CD14-positive monocyte (primary cell): Measurements from ENCODE around the gene SERPINE1. TPM values are rescaled to one million over a fixed set of nuclear protein-coding genes. Genes with fewer than 3 reads are reported as not detected.
A peak's percentile ranks its signal among the peaks of the same experiment; 100 is the strongest.

ENCODE experiments used
- DNase-seq, 3 donors: peaks; one replicate each; pipeline ENCODE4 v3.0.0-alpha.2; 2011 to 2022
- H2AFZ ChIP-seq: 2 replicates; pipeline ENCODE4 v1.6.0; 2012; ENCODE audit warnings: mild to moderate bottlenecking, low read depth, low read length, inconsistent platforms; ENCODE audit not compliant: insufficient read depth, poor library complexity, severe bottlenecking
- H3K27ac ChIP-seq, 2 donors: 1 replicate in 1 of 2; 2 replicates in 1 of 2; pipeline ENCODE4 v1.5.1; 2012 to 2013; ENCODE audit warnings: low read length in 2 of 2, control low read depth in 1 of 2, inconsistent platforms in 1 of 2, low read depth in 1 of 2, mild to moderate bottlenecking in 1 of 2
- H3K27me3 ChIP-seq, 2 donors: one replicate each; pipeline versions ENCODE4 v1.6.0 to v1.6.1; 2011 to 2013; ENCODE audit warnings: low read length in 2 of 2; ENCODE audit not compliant: control insufficient read depth in 2 of 2, insufficient read depth in 2 of 2
- H3K36me3 ChIP-seq, 2 donors: replicated peaks in 1 of 2; 1 replicate in 1 of 2; 2 replicates in 1 of 2; pipeline versions ENCODE4 v1.5.1 to v1.6.1; 2012 to 2013; ENCODE audit warnings: low read length in 2 of 2, control low read depth in 1 of 2, inconsistent platforms in 1 of 2, mild to moderate bottlenecking in 1 of 2; ENCODE audit not compliant: insufficient read depth in 2 of 2, control insufficient read depth in 1 of 2
- H3K4me1 ChIP-seq, 2 donors: 1 replicate in 1 of 2; 2 replicates in 1 of 2; pipeline versions ENCODE4 v1.5.1 to v1.6.1; 2012 to 2013; ENCODE audit warnings: low read length in 2 of 2, control low read depth in 1 of 2, inconsistent platforms in 1 of 2, mild to moderate bottlenecking in 1 of 2, moderate library complexity in 1 of 2; ENCODE audit not compliant: insufficient read depth in 2 of 2, control insufficient read depth in 1 of 2
- H3K4me2 ChIP-seq: replicated peaks from 2 replicates; pipeline ENCODE3; 2012; ENCODE audit warnings: low read length, moderate library complexity, mild to moderate bottlenecking; ENCODE audit not compliant: poor library complexity, severe bottlenecking; ENCODE audit errors: extremely low read depth
- H3K4me3 ChIP-seq, 3 experiments: fragments of 200-600 bp in 1 of 3; sonication (generic) in 1 of 3; replicated peaks in 1 of 3; 1 replicate in 2 of 3; 2 replicates in 1 of 3; pipeline ENCODE4 v1.5.1; 2011 to 2013; ENCODE audit warnings: low read length in 3 of 3, mild to moderate bottlenecking in 3 of 3, control low read depth in 2 of 3, low read depth in 2 of 3, inconsistent platforms in 1 of 3, moderate library complexity in 1 of 3
- H3K79me2 ChIP-seq: 2 replicates; pipeline ENCODE4 v1.6.0; 2012; ENCODE audit warnings: mild to moderate bottlenecking, control low read depth, inconsistent platforms, low read length, moderate library complexity; ENCODE audit not compliant: insufficient read depth
- H3K9ac ChIP-seq: 2 replicates; pipeline ENCODE4 v1.6.0; 2017; ENCODE audit warnings: low read length, mild to moderate bottlenecking; ENCODE audit not compliant: insufficient read depth, poor library complexity, severe bottlenecking
- H3K9me3 ChIP-seq, 2 donors: replicated peaks in 1 of 2; 1 replicate in 1 of 2; 2 replicates in 1 of 2; pipeline versions ENCODE4 v1.5.1 to v1.6.1; 2012 to 2013; ENCODE audit warnings: low read length in 2 of 2, control low read depth in 1 of 2; ENCODE audit not compliant: control insufficient read depth in 1 of 2, insufficient read depth in 1 of 2
- H4K20me1 ChIP-seq: 2 replicates; pipeline ENCODE4 v1.6.0; 2012; ENCODE audit warnings: mild to moderate bottlenecking, low read length, control low read depth, moderate library complexity; ENCODE audit not compliant: insufficient read depth
- H3K27ac Mint-ChIP-seq, 7 donors: one replicate each; pipeline ENCODE4 v1.8.0; 2020; ENCODE audit warnings: mild to moderate bottlenecking in 7 of 7, mixed read lengths in 7 of 7, moderate library complexity in 6 of 7, inconsistent platforms in 2 of 7
- H3K27me3 Mint-ChIP-seq, 3 donors: one replicate each; pipeline ENCODE4 v1.8.0; 2021 to 2022; ENCODE audit warnings: low read depth in 3 of 3, mild to moderate bottlenecking in 3 of 3, mixed read lengths in 3 of 3, moderate library complexity in 3 of 3, inconsistent platforms in 1 of 3
- H3K36me3 Mint-ChIP-seq, 2 donors: one replicate each; pipeline ENCODE4 v1.8.0; 2020; ENCODE audit warnings: mixed read lengths in 2 of 2, inconsistent platforms in 1 of 2, mild to moderate bottlenecking in 1 of 2
- H3K4me1 Mint-ChIP-seq: one replicate; pipeline ENCODE4 v1.8.0; 2020; ENCODE audit warnings: mild to moderate bottlenecking, mixed read lengths
- H3K4me3 Mint-ChIP-seq, 2 donors: one replicate each; pipeline ENCODE4 v1.8.0; 2020; ENCODE audit warnings: mild to moderate bottlenecking in 2 of 2, mixed read lengths in 2 of 2, moderate library complexity in 1 of 2
- H3K9me3 Mint-ChIP-seq, 7 donors: one replicate each; pipeline ENCODE4 v1.8.0; 2020 to 2022; ENCODE audit warnings: mixed read lengths in 7 of 7, mild to moderate bottlenecking in 6 of 7, moderate library complexity in 6 of 7, inconsistent platforms in 2 of 7
- WGBS: methylation state at CpG from one replicate; pipeline ENCODE4 v1.1.5; 2013; ENCODE audit warnings: missing lambda C conversion rate; ENCODE audit not compliant: insufficient coverage; 5-methylcytosine and 5-hydroxymethylcytosine counted together
- intact Hi-C, 2 donors: fragments of 100-400 bp; cut with micrococcal nuclease; formaldehyde crosslinking; loops; one replicate each; pipeline versions ENCODE4 v1.15.0 to v1.15.1; 2023
- polyA plus RNA-seq, 3 donors: library from polyadenylated mRNA; depleted of rRNA in 1 of 3; unstranded in 2 of 3; stranded (reverse) in 1 of 3; fragments of 300-500 nt in 2 of 3; fragments of >200 nt in 1 of 3; fragmentation: Illumina TruSeq in 2 of 3; gene quantifications; 1 replicate in 2 of 3; 2 replicates in 1 of 3; pipeline ENCODE4 v1.2.3, GENCODE V29; 2012 to 2021
- TF ChIP-seq, protein P1 (sequence below): fragments of 200-600 bp; IDR thresholded peaks from one replicate; pipeline ENCODE4 v1.8.0; 2022; ENCODE audit warnings: antibody characterized with exemption, mild to moderate bottlenecking

Gene SERPINE1
- polyA plus RNA-seq, 3 donors: 0.07 to 0.21 (median 0.16) TPM

DNA sequence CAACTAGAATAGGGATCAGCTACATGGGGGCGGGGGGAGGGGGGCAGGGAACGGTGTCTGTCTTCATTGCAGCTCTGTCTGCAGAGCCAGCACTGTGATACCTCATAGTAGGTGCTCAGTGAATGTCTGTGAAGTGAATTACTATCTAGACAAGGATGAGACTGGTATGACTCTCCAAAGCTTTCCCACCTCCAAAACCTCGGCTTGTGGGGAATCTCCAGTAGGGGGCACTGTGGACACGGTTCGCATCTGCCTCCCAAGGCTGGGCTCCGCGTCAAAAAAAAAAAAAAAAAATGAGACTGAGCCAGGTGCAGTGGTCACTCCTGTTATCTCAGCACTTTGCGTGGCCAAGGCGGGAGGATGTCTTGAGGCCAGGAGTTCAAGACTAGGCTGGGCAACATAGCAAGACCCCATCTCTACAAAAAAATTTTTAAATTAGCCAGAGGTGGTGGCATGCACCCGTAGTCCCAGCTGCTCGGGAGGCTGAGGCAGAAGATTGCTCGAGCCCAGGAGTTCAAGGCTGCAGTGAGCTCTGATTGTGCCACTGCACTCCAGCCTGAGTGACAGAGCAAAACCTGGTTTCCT is 32.0 kb upstream of the SERPINE1 start:
- H3K4me2 ChIP-seq: no peak overlapping the region
- intact Hi-C loops: no loop called here
- peak overlapping the region in 2 of 7 donors; percentile 25 to 30 for H3K27ac Mint-ChIP-seq
- peaks cover 12% of the 10 kb centered on the region for H3K79me2 ChIP-seq
- H3K4me3 Mint-ChIP-seq: no peak overlapping the region
- no peak overlapping the region for H3K27ac ChIP-seq
- H2AFZ ChIP-seq: no peak overlapping the region
- H3K27me3 Mint-ChIP-seq: peaks cover 4 to 7% (median 6%) of the 10 kb centered on the region in 3 donors
- peaks cover 0 to 5% (median 0%) of the 10 kb centered on the region in 7 donors for H3K9me3 Mint-ChIP-seq
- H3K36me3 ChIP-seq: peaks cover 7 to 13% of the 10 kb centered on the region in 2 donors
- peaks cover 55% of the 10 kb centered on the region for H4K20me1 ChIP-seq
- H3K4me3 ChIP-seq: no peak overlapping the region
- WGBS: 78% methylated on average over 11 of the region's 12 CpGs
- no peaks in the 10 kb centered on the region for H3K9me3 ChIP-seq
- peaks cover 8% of the 10 kb centered on the region for H3K4me1 Mint-ChIP-seq
- no peaks in the 10 kb centered on the region for H3K27me3 ChIP-seq
- H3K4me1 ChIP-seq: peaks cover 4 to 5% of the 10 kb centered on the region in 2 donors
- peak; percentile 30 to 49 (median 39) for DNase-seq
- H3K9ac ChIP-seq: no peak overlapping the region
- TF ChIP-seq, protein P1, sequence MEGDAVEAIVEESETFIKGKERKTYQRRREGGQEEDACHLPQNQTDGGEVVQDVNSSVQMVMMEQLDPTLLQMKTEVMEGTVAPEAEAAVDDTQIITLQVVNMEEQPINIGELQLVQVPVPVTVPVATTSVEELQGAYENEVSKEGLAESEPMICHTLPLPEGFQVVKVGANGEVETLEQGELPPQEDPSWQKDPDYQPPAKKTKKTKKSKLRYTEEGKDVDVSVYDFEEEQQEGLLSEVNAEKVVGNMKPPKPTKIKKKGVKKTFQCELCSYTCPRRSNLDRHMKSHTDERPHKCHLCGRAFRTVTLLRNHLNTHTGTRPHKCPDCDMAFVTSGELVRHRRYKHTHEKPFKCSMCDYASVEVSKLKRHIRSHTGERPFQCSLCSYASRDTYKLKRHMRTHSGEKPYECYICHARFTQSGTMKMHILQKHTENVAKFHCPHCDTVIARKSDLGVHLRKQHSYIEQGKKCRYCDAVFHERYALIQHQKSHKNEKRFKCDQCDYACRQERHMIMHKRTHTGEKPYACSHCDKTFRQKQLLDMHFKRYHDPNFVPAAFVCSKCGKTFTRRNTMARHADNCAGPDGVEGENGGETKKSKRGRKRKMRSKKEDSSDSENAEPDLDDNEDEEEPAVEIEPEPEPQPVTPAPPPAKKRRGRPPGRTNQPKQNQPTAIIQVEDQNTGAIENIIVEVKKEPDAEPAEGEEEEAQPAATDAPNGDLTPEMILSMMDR: peak; percentile 64
- peaks cover 20 to 21% of the 10 kb centered on the region in 2 donors for H3K36me3 Mint-ChIP-seq

DNA sequence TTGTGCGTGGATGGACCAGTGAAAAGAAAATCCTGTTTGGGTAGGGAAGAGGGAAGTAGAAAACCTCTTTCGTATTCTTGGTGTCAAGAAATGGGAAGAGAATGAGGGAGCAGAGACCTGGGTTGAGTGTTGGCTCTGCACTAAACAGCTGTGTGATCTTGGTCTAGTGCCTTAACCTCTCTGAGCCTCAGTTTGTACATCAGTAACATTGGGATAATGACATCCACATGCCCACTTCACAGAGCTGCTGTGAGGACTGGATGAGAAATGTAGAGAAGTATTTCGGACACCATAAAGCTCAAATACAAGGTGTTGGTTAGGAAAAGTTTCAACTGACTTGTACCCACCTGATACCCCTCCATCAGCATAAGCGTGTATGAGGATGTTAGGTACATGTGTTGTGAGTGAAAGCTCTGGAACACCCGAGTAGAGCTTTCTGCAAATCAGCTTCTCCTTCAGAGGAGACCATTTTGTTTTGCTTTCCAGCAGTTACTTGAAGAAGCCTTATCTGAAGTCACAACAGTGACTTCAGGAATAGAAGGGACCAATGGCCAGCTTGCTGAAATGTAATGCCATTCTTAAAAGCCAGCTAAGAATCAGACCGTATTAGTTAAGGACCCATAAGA is 30.5 kb upstream of the SERPINE1 start:
- Mint-ChIP-seq H3K27ac (peak overlapping the region in 1 of 7 donors; percentile 59), H3K27me3 (peaks cover 6 to 20% (median 14%) of the 10 kb centered on the region in 3 donors), H3K4me3 (no peak overlapping the region), H3K4me1 (peaks cover 16% of the 10 kb centered on the region), H3K36me3 (peaks cover 8 to 9% of the 10 kb centered on the region in 2 donors), H3K9me3 (peaks cover 0 to 2% (median 0%) of the 10 kb centered on the region in 7 donors)
- peaks cover 3% of the 10 kb centered on the region for H3K79me2 ChIP-seq
- DNase-seq: no peak
- H3K4me2 ChIP-seq: no peak overlapping the region
- H3K9ac ChIP-seq: no peak overlapping the region
- H3K36me3 ChIP-seq: no peaks in the 10 kb centered on the region
- TF ChIP-seq, protein P1: no peak
- no peak overlapping the region for H2AFZ ChIP-seq
- WGBS: 100% methylated on average over 1 of the region's 6 CpGs
- peaks cover 12% of the 10 kb centered on the region in 2 donors for H3K4me1 ChIP-seq
- no peak overlapping the region for H3K27ac ChIP-seq
- intact Hi-C loops: no loop called here
- H3K9me3 ChIP-seq: no peaks in the 10 kb centered on the region
- H3K4me3 ChIP-seq: no peak overlapping the region
- H3K27me3 ChIP-seq: peaks cover under 1 to 9% of the 10 kb centered on the region in 2 donors
- H4K20me1 ChIP-seq: peaks cover 40% of the 10 kb centered on the region
